Activated CD4-positive, alpha-beta T cell treated with anti-CD3 and anti-CD28 coated beads for 36 hours (primary cell): Measurements from ENCODE around the gene SMTNL1. TPM values are rescaled to one million over a fixed set of nuclear protein-coding genes. Genes with fewer than 3 reads are reported as not detected.

Experiments
- ATAC-seq: fragments of 200-7000 bp; cut with Tn5 transposase; one replicate; pipeline ENCODE4 v1.10.0; 2021; ENCODE audit warnings: mild to moderate bottlenecking, moderate library complexity
- CTCF ChIA-PET: fragments of 350-600 bp; sonication (Branson Sonifier 250); formaldehyde crosslinking; loops from one replicate; lab custom pipeline; 2021; ENCODE audit warnings: antibody characterized with exemption; lab: Charles Lee
- POLR2A ChIA-PET: fragments of 350-600 bp; sonication (Branson Sonifier 250); formaldehyde crosslinking; loops from one replicate; lab custom pipeline; 2021; ENCODE audit warnings: antibody characterized with exemption, inconsistent platforms; lab: Charles Lee
- DNase-seq: peaks from one replicate; pipeline ENCODE4 v3.0.0-alpha.2; 2020
- H3K27ac Mint-ChIP-seq: one replicate; pipeline ENCODE4 v1.8.0; 2021; ENCODE audit warnings: mixed read lengths
- H3K27me3 Mint-ChIP-seq: one replicate; pipeline ENCODE4 v1.8.0; 2021; ENCODE audit warnings: mixed read lengths
- H3K36me3 Mint-ChIP-seq: one replicate; pipeline ENCODE4 v1.8.0; 2021; ENCODE audit warnings: low read depth, mixed read lengths
- H3K4me1 Mint-ChIP-seq: one replicate; pipeline ENCODE4 v1.8.0; 2021; ENCODE audit warnings: mixed read lengths
- H3K4me3 Mint-ChIP-seq: one replicate; pipeline ENCODE4 v1.8.0; 2021; ENCODE audit warnings: mild to moderate bottlenecking, moderate library complexity, mixed read lengths
- H3K9me3 Mint-ChIP-seq: one replicate; pipeline ENCODE4 v1.8.0; 2021; ENCODE audit warnings: low read depth, mixed read lengths
- intact Hi-C, 2 experiments: fragments of 100-400 bp; cut with DNase I in 1 of 2; cut with micrococcal nuclease in 1 of 2; formaldehyde crosslinking; loops; one replicate each; pipeline versions ENCODE4 v1.14.2 to v1.15.1; 2022 to 2024; cut with DNase I, micrococcal nuclease
- total RNA-seq, 2 experiments: library from RNA; stranded (reverse); gene quantifications; one replicate each; pipeline ENCODE4 v1.2.3, GENCODE V29; 2021

SMTNL1 gene
- total RNA-seq, 2 experiments from 2014 or later: not detected

DNA sequence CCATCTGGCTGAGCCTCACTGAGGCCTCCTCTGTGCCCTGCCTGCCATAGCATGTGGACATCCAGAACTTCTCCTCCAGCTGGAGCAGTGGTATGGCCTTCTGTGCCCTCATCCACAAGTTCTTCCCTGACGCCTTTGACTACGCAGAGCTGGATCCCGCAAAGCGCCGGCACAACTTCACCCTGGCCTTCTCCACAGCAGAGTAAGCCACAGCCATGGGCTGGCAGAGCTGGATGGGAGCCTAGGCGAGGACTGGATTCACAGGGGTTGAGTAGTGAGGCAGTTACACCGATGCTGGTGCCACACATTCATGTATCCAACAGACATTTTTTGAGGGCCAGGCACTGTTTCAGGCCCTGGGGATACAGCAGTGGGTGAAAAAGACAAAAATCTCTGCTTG lies 9.1 kb downstream of the SMTNL1 start:
- Mint-ChIP-seq H3K27me3 (no peaks in the 10 kb centered on the region), H3K9me3 (no peaks in the 10 kb centered on the region), H3K4me3 (no peak overlapping the region), H3K4me1 (peaks cover 12% of the 10 kb centered on the region), H3K36me3 (peaks cover 32% of the 10 kb centered on the region), H3K27ac (no peak overlapping the region)
- ATAC-seq (no peak), DNase-seq (no peak)
- intact Hi-C loops: no loop called here
- ChIA-PET CTCF (interaction anchor here (1.1 to 1.2 kb wide), 2 partner anchors 20 to 85 kb away, joined by 3 to 4 read pairs; no protein-coding TSS in a partner anchor), POLR2A (no interaction called here)

DNA sequence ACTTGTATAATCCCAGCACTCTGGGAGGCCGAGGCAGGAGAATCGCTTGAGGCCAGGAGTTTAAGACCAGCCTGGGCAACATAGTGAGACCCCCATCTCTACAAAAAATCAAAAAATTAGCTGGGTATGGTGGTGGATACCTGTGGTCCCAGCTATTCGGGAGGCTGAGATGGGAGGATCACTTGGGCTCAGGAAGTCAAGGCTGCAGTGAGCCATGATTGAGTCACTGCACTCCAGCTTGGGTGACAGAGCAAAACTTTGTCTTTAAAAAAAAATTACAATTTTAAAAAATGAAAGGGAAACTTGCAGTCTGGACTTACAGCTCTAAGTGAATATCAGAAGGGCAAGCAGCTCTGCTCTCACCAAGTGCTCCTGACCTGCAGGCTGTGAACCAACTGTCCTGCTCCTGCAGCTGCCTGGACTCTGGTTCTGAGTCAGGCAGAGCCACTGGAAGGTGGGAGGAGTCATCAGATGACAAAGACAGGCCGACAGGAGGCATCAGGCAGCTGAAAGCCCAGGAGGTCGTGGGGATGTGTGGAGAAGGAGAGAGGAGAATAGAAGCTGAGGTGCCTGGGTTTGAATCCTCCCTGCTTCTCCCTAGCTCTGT lies 9.6 kb downstream of the SMTNL1 start:
- intact Hi-C loops: no loop called here
- ATAC-seq (peak; percentile 53), DNase-seq (peak; percentile 35)
- POLR2A ChIA-PET: no interaction called here
- Mint-ChIP-seq H3K27ac (peak overlapping the region; percentile 51), H3K4me1 (peaks cover 12% of the 10 kb centered on the region), H3K4me3 (no peak overlapping the region), H3K36me3 (peaks cover 37% of the 10 kb centered on the region), H3K27me3 (no peaks in the 10 kb centered on the region), H3K9me3 (no peaks in the 10 kb centered on the region)
- CTCF ChIA-PET: interaction anchor here (0.8 to 1.7 kb wide), 5 partner anchors 20 to 94 kb away, joined by 3 to 5 read pairs (median 4); no protein-coding TSS in a partner anchor

DNA sequence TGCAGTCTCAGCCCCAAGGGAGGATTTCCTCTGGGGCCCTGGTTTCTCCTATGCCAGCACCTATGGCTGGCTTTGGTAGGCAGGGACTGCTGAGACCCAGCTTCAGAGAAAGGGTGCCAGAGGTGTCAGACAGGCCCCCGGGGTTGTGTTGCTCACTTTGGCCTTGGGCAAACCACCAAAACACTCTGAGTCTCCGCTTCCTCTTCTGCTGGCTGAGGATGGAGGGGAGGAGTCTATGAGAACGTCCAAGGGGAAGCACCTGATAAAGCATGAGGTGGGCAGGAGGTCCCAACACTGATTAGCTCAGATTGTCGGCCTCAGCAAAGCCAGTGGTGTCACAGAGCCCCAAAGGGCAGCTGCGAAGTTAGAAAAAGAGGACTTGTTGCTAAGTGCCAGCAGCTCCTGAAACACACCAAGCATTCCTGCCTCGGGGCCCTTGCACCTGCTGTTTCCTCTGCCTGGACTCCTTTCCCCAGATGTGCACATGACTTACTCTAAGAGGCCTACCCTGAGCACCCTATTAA lies 10.5 kb downstream of the SMTNL1 start:
- H3K4me1 Mint-ChIP-seq: peaks cover 12% of the 10 kb centered on the region
- H3K27ac Mint-ChIP-seq: peak overlapping the region; percentile 55
- DNase-seq: no peak
- intact Hi-C loops: no loop called here
- no peaks in the 10 kb centered on the region for H3K9me3 Mint-ChIP-seq
- H3K36me3 Mint-ChIP-seq: peaks cover 41% of the 10 kb centered on the region
- ChIA-PET POLR2A (no interaction called here), CTCF (interaction anchor here (0.5 to 1.7 kb wide), 5 partner anchors 52 to 201 kb away, joined by 3 to 5 read pairs (median 4); no protein-coding TSS in a partner anchor)
- H3K4me3 Mint-ChIP-seq: no peak overlapping the region
- peak; percentile 45 for ATAC-seq
- no peaks in the 10 kb centered on the region for H3K27me3 Mint-ChIP-seq

DNA sequence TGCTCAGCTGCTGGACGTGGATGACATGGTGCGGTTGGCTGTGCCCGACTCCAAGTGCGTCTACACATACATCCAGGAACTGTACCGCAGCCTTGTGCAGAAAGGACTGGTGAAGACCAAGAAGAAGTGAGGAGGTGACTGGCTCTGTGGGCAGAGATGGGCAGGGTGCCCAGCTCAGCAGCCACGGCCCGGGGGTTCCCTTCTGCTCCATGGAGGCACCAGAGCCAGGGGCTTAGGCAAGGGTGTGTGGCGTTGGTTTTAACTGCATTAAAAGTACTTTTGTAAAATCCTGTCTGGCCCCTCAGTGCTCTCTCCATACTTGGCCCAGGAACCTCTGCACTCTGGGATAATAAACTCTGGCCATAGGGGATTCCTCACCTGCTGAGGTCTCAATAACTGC lies 12.6 kb downstream of the SMTNL1 start:
- DNase-seq (no peak), ATAC-seq (no peak)
- peaks cover 52% of the 10 kb centered on the region for H3K36me3 Mint-ChIP-seq
- H3K27me3 Mint-ChIP-seq: no peaks in the 10 kb centered on the region
- H3K4me1 Mint-ChIP-seq: peaks cover 12% of the 10 kb centered on the region
- H3K27ac Mint-ChIP-seq: no peak overlapping the region
- POLR2A ChIA-PET: interaction anchor here (0.6 kb wide), 1 partner anchor 8 kb away, joined by 3 read pairs; no protein-coding TSS in a partner anchor
- H3K9me3 Mint-ChIP-seq: no peaks in the 10 kb centered on the region
- intact Hi-C loops: no loop called here
- H3K4me3 Mint-ChIP-seq: no peak overlapping the region
- CTCF ChIA-PET: no interaction called here

DNA sequence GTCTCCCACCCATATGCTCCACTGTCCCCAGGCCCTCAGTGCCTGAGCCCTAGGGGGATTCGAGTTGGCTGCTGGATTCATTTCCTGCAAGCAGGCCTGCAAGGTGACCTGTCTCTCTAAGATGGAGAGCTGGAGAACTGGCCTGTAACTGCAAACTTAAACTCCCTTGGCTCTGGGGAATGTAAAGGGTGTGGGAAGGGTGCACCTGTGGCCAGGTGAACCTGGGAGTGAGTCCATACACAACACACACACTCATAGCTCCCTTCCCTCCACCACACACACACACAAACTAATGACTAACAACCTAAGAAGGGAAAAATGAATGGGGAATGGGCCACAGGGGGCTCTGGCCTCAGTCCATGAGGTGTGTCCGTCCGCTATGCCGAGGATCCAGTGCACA lies 14.5 kb downstream of the SMTNL1 start:
- Mint-ChIP-seq H3K4me1 (peaks cover 12% of the 10 kb centered on the region), H3K9me3 (no peaks in the 10 kb centered on the region), H3K36me3 (peaks cover 54% of the 10 kb centered on the region), H3K4me3 (no peak overlapping the region), H3K27me3 (no peaks in the 10 kb centered on the region), H3K27ac (no peak overlapping the region)
- ATAC-seq (no peak), DNase-seq (no peak)
- POLR2A ChIA-PET: no interaction called here
- intact Hi-C loops: no loop called here
- CTCF ChIA-PET: no interaction called here

DNA sequence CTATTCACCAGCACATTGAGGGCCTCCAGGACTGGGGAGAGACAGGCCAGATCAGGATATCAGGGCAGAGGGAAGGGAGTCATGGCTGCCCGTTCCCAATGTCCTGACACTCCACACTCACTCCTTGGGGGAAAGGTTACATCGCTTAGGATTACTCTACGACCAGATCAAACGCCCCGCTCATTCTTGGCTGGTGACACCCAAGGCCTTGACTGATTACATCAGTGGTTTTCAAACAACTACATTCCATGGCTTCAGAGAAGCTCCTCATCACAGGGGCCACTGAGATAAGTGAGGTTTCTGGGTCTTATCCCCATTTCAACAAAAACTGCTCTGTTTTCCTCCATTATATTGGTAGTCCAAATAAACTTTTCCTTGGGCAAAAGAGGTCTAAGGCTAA lies 15.1 kb downstream of the SMTNL1 start:
- ATAC-seq (no peak), DNase-seq (no peak)
- no peaks in the 10 kb centered on the region for H3K9me3 Mint-ChIP-seq
- H3K27ac Mint-ChIP-seq: no peak overlapping the region
- ChIA-PET POLR2A (no interaction called here), CTCF (no interaction called here)
- intact Hi-C loops: no loop called here
- H3K4me1 Mint-ChIP-seq: peaks cover 7% of the 10 kb centered on the region
- H3K4me3 Mint-ChIP-seq: no peak overlapping the region
- H3K27me3 Mint-ChIP-seq: no peaks in the 10 kb centered on the region
- H3K36me3 Mint-ChIP-seq: peaks cover 54% of the 10 kb centered on the region

DNA sequence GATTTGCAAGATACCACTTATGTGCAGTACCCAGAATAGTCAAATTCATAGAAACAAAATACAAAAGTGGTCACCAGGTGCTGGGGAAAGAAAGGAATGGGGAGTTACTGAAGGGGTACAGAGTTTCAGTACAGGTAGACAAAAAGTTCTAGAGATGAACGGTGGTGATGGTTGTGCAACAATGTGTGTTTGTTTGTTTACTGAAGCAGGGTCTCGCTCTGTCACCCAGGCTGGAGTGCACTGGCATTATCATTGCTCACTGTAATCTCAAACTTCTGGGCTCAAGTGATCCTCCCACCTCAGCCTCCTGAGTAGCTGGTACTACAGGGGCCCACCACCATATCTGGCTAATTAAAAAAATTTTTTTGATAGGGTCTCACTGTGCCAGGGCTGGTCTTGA lies 18.0 kb downstream of the SMTNL1 start:
- CTCF ChIA-PET: interaction anchor here (0.5 to 1.5 kb wide), 3 partner anchors 84 to 98 kb away, joined by 3 to 4 read pairs (median 3); no protein-coding TSS in a partner anchor
- peaks cover 57% of the 10 kb centered on the region for H3K36me3 Mint-ChIP-seq
- intact Hi-C loops: no loop called here
- DNase-seq (no peak), ATAC-seq (no peak)
- H3K27ac Mint-ChIP-seq: no peak overlapping the region
- no peaks in the 10 kb centered on the region for H3K27me3 Mint-ChIP-seq
- no peak overlapping the region for H3K4me3 Mint-ChIP-seq
- no peaks in the 10 kb centered on the region for H3K4me1 Mint-ChIP-seq
- POLR2A ChIA-PET: no interaction called here
- H3K9me3 Mint-ChIP-seq: no peaks in the 10 kb centered on the region

DNA sequence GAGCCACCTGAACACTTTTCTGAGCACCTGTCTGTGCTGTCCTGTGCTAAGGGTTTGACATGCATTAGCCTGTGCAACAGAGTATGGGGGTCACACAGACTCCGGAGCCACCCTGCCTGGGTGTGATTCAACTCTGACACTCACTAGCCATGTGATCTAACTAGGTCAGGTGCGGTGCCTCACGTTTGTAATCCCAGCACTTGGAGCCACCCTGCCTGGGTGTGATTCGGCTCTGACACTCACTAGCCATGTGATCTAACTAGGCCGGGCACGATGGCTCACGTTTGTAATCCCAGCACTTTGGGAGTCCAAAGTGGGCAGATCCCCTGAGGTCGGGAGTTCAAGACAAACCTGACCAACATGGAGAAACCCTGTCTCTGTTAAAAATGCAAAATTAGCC lies 18.6 kb downstream of the SMTNL1 start:
- Mint-ChIP-seq H3K9me3 (no peaks in the 10 kb centered on the region), H3K27me3 (no peaks in the 10 kb centered on the region), H3K4me3 (no peak overlapping the region), H3K36me3 (peaks cover 57% of the 10 kb centered on the region), H3K4me1 (peaks cover 1% of the 10 kb centered on the region), H3K27ac (no peak overlapping the region)
- intact Hi-C loops: no loop called here
- no peak for DNase-seq
- POLR2A ChIA-PET: no interaction called here
- no peak for ATAC-seq
- CTCF ChIA-PET: no interaction called here

DNA sequence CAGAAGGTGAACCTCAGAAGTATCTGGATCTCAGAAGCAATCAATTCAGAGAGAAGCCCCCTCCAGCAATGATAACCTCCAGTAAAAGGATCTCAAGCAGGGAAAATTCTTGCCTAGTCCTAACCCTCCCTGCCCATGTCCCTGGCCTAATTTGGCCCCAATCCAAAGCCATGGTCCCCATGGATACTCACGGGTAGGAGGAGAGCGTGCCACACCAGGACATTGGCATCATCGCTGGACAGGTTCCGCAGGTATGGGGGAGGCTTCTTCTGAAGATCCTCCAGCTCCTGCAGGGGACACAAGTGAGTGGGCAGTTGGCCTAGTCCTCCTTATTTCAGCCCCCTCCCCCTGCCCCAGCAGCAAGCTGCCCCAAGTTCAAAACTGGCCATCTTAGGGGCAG lies 22.8 kb downstream of the SMTNL1 start:
- peak overlapping the region; percentile 19 for H3K27ac Mint-ChIP-seq
- CTCF ChIA-PET: interaction anchor here (1.3 to 2.6 kb wide), 2 partner anchors 8 to 84 kb away, joined by 6 to 12 read pairs; partner anchors contain the start of gene UBE2L6
- POLR2A ChIA-PET: no interaction called here
- H3K4me3 Mint-ChIP-seq: no peak overlapping the region
- intact Hi-C loops: no loop called here
- peaks cover 32% of the 10 kb centered on the region for H3K4me1 Mint-ChIP-seq
- DNase-seq (no peak), ATAC-seq (no peak)
- no peaks in the 10 kb centered on the region for H3K27me3 Mint-ChIP-seq
- H3K36me3 Mint-ChIP-seq: peaks cover 43% of the 10 kb centered on the region
- H3K9me3 Mint-ChIP-seq: no peaks in the 10 kb centered on the region

DNA sequence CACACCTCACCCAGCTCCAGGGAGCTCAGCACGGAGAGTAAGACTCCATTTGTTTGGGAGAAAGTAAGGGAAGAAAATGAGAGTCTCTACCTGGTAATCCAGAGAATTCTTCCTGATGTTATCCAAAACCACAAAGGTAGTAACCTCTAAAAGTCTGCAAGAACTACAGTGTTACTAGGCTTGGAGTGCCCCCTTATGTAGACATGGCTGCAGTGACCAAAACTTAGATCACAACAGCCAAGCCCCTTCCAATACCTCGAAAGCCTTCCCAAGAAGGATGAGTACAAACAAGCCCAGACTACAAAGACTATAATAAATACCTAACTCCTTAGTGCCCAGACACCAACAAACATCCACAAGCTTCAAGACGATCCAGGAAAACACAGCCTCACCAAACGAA lies 25.2 kb downstream of the SMTNL1 start:
- Mint-ChIP-seq H3K27me3 (no peaks in the 10 kb centered on the region), H3K36me3 (peaks cover 45% of the 10 kb centered on the region), H3K27ac (peak overlapping the region; percentile 55), H3K4me1 (peaks cover 37% of the 10 kb centered on the region), H3K9me3 (no peaks in the 10 kb centered on the region), H3K4me3 (no peak overlapping the region)
- POLR2A ChIA-PET: interaction anchor here (0.7 kb wide), 1 partner anchor 138 kb away, joined by 3 read pairs; no protein-coding TSS in a partner anchor
- CTCF ChIA-PET: interaction anchor here (0.6 to 1.3 kb wide), 4 partner anchors 29 to 104 kb away, joined by 3 to 4 read pairs (median 3); no protein-coding TSS in a partner anchor
- no peak for DNase-seq
- ATAC-seq: no peak
- intact Hi-C loops: no loop called here

DNA sequence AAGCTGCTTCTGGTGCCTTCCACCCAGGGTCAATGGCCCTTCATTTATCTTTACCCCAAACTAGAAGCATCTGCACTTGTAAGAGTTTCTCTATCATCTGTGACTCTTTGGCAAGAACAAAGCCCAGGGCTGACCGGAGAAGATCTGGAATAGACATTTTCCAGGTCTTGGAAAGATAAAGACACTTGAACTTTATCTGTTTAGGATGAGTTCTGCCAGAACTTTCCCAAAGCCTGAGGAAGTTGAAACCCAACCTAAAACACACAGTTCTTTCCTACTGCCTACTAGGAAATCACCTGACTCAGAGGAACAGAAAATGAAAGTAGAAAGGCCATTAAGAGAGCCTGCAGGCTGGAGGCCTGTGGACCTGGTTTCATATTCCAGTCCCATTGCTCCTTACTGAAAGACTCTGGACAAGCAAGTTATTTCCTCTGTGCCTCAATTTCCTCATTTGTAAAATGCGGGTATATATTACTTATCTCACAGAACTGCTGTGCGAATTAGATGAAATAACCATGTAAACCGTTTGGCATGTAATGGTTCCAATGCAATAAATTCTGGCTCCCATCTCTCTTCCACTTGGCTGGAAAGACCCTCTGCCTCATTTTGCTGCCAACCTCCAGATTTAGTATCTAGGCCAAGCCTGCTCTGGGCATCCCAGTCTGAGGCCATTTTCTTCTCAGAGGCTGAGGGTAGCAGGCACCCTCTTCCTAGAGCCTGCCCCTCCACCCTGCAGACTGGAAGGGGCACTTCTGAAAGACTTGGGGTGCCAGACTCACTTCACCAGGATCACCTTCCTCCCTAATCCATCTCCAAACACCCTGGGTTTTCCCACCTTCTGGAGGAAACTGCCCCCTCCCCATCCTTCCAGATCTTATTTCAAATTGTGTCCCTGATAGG lies 28.9 kb downstream of the SMTNL1 start:
- peak; percentile 45 for DNase-seq
- H3K4me3 Mint-ChIP-seq: peak overlapping the region; percentile 89
- H3K36me3 Mint-ChIP-seq: peaks cover 25% of the 10 kb centered on the region
- H3K9me3 Mint-ChIP-seq: no peaks in the 10 kb centered on the region
- no peaks in the 10 kb centered on the region for H3K27me3 Mint-ChIP-seq
- intact Hi-C loops: loop anchor here (1.0 to 5.0 kb wide), 11 partner anchors 101 to 1013 kb away; partner anchors contain the start of genes MED19 (in 1 of the 2), SELENOH (in 1 of the 2), TMX2 (in 1 of the 2) and ZFP91 (in 1 of the 2)
- peaks cover 40% of the 10 kb centered on the region for H3K4me1 Mint-ChIP-seq
- POLR2A ChIA-PET: no interaction called here
- peak; percentile 54 for ATAC-seq
- CTCF ChIA-PET: interaction anchor here (0.8 to 6.3 kb wide), 6 partner anchors 38 to 78 kb away, joined by 3 to 118 read pairs (median 5); no protein-coding TSS in a partner anchor
- H3K27ac Mint-ChIP-seq: peak overlapping the region; percentile 98
